Heart right ventricle (tissue), 16 donors: ENCODE results near the gene NCBP3. TPM values are rescaled to one million over a fixed set of nuclear protein-coding genes. Genes with fewer than 3 reads are reported as not detected.

Source experiments
- ATAC-seq, 8 donors: fragments of 200-7000 bp; cut with Tn5 transposase; one replicate each; pipeline ENCODE4 v1.9.1; 2020; ENCODE audit warnings: mild to moderate bottlenecking in 8 of 8, moderate library complexity in 8 of 8, moderate number of reproducible peaks in 1 of 8
- DNase-seq, 2 donors: peaks; one replicate each; pipeline ENCODE4 v3.0.0-alpha.2; 2020
- H3K27ac ChIP-seq, 10 donors: fragments of 200-600 bp; sonication (generic) in 2 of 10; one replicate each; pipeline versions ENCODE4 v1.5.0 to v1.8.0; 2020 to 2022; ENCODE audit warnings: mild to moderate bottlenecking in 3 of 10
- H3K27me3 ChIP-seq, 7 donors: fragments of 200-600 bp; one replicate each; pipeline ENCODE4 v1.8.0; 2021 to 2022; ENCODE audit warnings: mild to moderate bottlenecking in 2 of 7
- H3K36me3 ChIP-seq, 9 donors: fragments of 200-600 bp; sonication (generic) in 1 of 9; one replicate each; pipeline versions ENCODE4 v1.5.0 to v1.8.0; 2020 to 2022; ENCODE audit warnings: mild to moderate bottlenecking in 2 of 9
- H3K4me1 ChIP-seq, 9 donors: fragments of 200-600 bp; sonication (generic) in 1 of 9; one replicate each; pipeline versions ENCODE4 v1.5.0 to v1.8.0; 2020 to 2022; ENCODE audit warnings: mild to moderate bottlenecking in 4 of 9
- H3K4me3 ChIP-seq, 10 donors: fragments of 200-600 bp; sonication (generic) in 2 of 10; one replicate each; pipeline versions ENCODE4 v1.5.0 to v1.8.0; 2020 to 2022; ENCODE audit warnings: mild to moderate bottlenecking in 7 of 10, moderate library complexity in 2 of 10
- H3K9me3 ChIP-seq, 11 donors: fragments of 200-600 bp in 10 of 11; sonication (generic) in 2 of 11; one replicate each; pipeline versions ENCODE4 v1.5.0 to v1.8.0; 2013 to 2022; ENCODE audit warnings: mild to moderate bottlenecking in 2 of 11, control low read depth in 1 of 11, moderate library complexity in 1 of 11
- WGBS, 2 donors: extraction: QIAGEN DNeasy Blood & Tissue Kit; methylation state at CpG; one replicate each; pipeline ENCODE4 v1.1.7; 2013; ENCODE audit warnings: inconsistent platforms in 1 of 2; 5-methylcytosine and 5-hydroxymethylcytosine counted together
- intact Hi-C, 10 donors: fragments of 100-400 bp; cut with DNase I; formaldehyde crosslinking; loops; one replicate each; pipeline versions ENCODE4 v1.11.1 to v1.14.2; 2022
- long read RNA-seq, 3 donors: library from polyadenylated mRNA; unstranded; transcript quantifications; one replicate each; pipeline ENCODE4 v2.0.0, GENCODE V29; 2020 to 2021
- polyA plus RNA-seq, 2 donors: library from polyadenylated mRNA; stranded (reverse); fragments of 200-250 nt; gene quantifications; one replicate each; pipeline ENCODE4 v1.2.3, GENCODE V29; 2013
- total RNA-seq, 10 donors: library from RNA; stranded (reverse); fragmentation: NEBNext Ultra II Directional in 3 of 10; extraction: Animal tissue kit (Norgen Biotek cat#: 25700) in 3 of 10; gene quantifications; one replicate each; pipeline versions ENCODE4 v1.2.1 to v1.2.4, GENCODE V29; 2021 to 2023
- TF ChIP-seq, protein P1 (sequence below), 9 donors: fragments of 200-600 bp; sonication (generic) in 2 of 9; IDR thresholded peaks; one replicate each; pipeline versions ENCODE4 v1.5.0 to v1.8.0; 2021 to 2022; ENCODE audit warnings: antibody characterized with exemption in 9 of 9, mild to moderate bottlenecking in 5 of 9, moderate library complexity in 1 of 9
- donor health status: Arrhythmogenic right ventricular cardiomyopathy.
- donor health status: ischemic (EF 13 %, LVEDD 7.1; RV severe dilation, severe dysfunction).
- donor health status: healthy with polysubstance abuse.
- donor health status: DM: no; HTN: yes; CAD: no.
- donor health status: DM: no; HTN: no; CAD: no.
- donor health status: ischemic (EF 25% LVEDD 6.9; RV normal size, moderate dysfunction).
- donor health status: ischemic (EF 25% LVEDD 5.7; RV mildly dilated, moderate dysfunction).
- donor health status: healthy.
- donor health status: DM: yes; HTN: yes; CAD: no.
- donor health status: Ischemic cardiomyopathy.
- donor health status: ischemic (EF 35%, LVEDD 5.7; RV mildly dilated, moderate dysfunction).
- donor health status: nonischemic (EF 11% LVEDD 7.7; RV severe dilation, severe dysfunction).
- donor health status: DM: yes; HTN: yes; CAD: no.
- donor health status: PGD.
- donor health status: ischemic (EF 29% LVEDD 5.4; RV normal size, mild dysfunction).
- donor health status: nonischemic (EF 23%, LVEDD 6.1; RV moderate dilation, normal function).

The NCBP3 gene, protein sequence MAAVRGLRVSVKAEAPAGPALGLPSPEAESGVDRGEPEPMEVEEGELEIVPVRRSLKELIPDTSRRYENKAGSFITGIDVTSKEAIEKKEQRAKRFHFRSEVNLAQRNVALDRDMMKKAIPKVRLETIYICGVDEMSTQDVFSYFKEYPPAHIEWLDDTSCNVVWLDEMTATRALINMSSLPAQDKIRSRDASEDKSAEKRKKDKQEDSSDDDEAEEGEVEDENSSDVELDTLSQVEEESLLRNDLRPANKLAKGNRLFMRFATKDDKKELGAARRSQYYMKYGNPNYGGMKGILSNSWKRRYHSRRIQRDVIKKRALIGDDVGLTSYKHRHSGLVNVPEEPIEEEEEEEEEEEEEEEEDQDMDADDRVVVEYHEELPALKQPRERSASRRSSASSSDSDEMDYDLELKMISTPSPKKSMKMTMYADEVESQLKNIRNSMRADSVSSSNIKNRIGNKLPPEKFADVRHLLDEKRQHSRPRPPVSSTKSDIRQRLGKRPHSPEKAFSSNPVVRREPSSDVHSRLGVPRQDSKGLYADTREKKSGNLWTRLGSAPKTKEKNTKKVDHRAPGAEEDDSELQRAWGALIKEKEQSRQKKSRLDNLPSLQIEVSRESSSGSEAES
- total RNA-seq (10 to 100 TPM; 14.6 to 30.9 (median 23.1) TPM), polyA plus RNA-seq (10 to 100 TPM in 1 of 2 donors, 1 to 10 TPM in 1; 7.3 to 20.0 TPM)
- long read RNA-seq, donor 1, full-length matches to known transcripts: 5 of 11 reads
- long read RNA-seq, donor 1, partial matches to known transcripts: 3 of 11 reads
- long read RNA-seq, donor 1, other reads (novel, unspliced or antisense): 3 of 11 reads
- long read RNA-seq, donor 2, full-length matches to known transcripts: 9 of 23 reads
- long read RNA-seq, donor 2, partial matches to known transcripts: 6 of 23 reads
- long read RNA-seq, donor 2, other reads (novel, unspliced or antisense): 8 of 23 reads
- long read RNA-seq, donor 3, full-length matches to known transcripts: 9 of 17 reads
- long read RNA-seq, donor 3, partial matches to known transcripts: 2 of 17 reads
- long read RNA-seq, donor 3, other reads (novel, unspliced or antisense): 6 of 17 reads

DNA sequence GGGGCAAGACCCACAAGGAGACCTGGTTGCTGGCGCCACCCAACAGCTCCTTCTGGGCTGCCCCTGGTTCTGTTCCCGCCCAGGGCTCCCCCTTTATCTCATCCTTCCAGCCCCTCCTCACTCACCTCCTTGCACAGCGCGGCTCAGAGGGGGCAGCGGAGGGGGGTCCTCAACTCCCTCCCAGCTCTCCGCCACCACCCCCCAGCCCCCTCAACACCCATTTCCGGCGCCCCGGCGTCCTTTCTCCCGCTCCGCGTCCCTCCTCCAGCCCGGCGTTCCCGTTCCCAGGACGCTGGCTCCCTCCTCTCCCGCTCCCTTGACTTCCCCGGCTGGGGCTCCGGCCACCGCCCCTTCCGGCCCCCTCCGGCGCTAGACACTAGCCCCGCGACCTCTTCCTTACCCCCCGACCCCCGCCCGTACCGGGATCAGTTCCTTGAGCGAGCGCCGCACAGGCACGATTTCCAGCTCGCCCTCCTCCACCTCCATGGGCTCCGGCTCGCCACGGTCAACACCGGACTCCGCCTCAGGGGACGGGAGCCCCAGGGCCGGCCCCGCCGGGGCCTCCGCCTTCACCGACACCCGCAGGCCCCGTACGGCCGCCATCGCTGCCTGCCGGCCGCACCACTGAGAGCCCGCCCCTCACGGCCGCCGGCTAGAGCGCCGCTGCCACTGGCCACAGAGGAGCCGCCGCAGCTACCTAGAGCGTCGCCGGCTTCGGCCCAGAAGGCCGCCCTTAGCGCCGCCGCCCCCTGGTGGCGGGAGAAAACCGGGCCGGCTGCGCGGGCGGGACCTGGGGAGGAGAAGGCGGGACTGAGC, at the start of gene NCBP3:
Gene NCBP3 (minus strand): TSS at position 626 of the 816 bp plus-strand sequence. CDS start 23 bp downstream, at position 603.
- Histone ChIP-seq H3K27me3 (no peaks in the 10 kb centered on the region), H3K4me3 (peak within 1 kb of the TSS; percentile 56 to 98 (median 90)), H3K4me1 (peaks cover 5 to 27% (median 16%) of the 10 kb centered on the region in 9 donors), H3K36me3 (peaks cover 0 to 38% (median 17%) of the 10 kb centered on the region in 9 donors), H3K9me3 (no peaks in the 10 kb centered on the region), H3K27ac (peak within 1 kb of the TSS; percentile 42 to 99 (median 94))
- ATAC-seq (peak; percentile 97 to 99 (median 98)), DNase-seq (peak; percentile 86 to 91)
- TF ChIP-seq, protein P1, sequence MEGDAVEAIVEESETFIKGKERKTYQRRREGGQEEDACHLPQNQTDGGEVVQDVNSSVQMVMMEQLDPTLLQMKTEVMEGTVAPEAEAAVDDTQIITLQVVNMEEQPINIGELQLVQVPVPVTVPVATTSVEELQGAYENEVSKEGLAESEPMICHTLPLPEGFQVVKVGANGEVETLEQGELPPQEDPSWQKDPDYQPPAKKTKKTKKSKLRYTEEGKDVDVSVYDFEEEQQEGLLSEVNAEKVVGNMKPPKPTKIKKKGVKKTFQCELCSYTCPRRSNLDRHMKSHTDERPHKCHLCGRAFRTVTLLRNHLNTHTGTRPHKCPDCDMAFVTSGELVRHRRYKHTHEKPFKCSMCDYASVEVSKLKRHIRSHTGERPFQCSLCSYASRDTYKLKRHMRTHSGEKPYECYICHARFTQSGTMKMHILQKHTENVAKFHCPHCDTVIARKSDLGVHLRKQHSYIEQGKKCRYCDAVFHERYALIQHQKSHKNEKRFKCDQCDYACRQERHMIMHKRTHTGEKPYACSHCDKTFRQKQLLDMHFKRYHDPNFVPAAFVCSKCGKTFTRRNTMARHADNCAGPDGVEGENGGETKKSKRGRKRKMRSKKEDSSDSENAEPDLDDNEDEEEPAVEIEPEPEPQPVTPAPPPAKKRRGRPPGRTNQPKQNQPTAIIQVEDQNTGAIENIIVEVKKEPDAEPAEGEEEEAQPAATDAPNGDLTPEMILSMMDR (IDR thresholded peaks at IDR 0.05): peak; percentile 90 to 99 (median 98)
- intact Hi-C loops: loop anchor here in 1 of 10 donors (5.0 kb wide), 1 partner anchor 109 kb away; no protein-coding TSS in a partner anchor
- WGBS, 2 donors: 1% methylated on average over 74 to 76 of the region's 76 CpGs

DNA sequence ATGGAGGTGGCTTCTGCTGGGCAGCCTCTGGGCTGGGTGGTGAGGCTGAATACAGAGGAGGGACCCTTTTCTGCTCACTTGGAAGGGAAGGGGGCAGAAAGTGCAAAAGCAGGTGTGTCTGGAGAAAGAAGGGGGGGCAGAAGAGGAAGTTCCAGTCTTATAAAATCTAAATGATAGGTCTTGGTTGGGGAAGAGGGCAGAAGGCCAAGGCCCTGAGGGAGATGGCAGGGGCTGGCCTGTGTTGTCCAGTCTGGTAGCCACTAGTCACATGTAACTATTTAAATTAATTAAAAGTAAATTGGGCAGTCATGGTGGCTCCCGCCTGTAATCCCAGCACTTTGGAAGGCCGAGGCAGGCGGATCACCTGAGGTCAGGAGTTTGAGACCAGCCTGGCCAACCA, 49.3 kb upstream of the NCBP3 start:
- no peak overlapping the region for H3K4me3 ChIP-seq
- ATAC-seq (no peak), DNase-seq (no peak)
- 98% methylated on average over 3 of the region's 3 CpGs for WGBS, 2 donors
- peak overlapping the region; percentile 55 to 91 (median 84) for H3K27ac ChIP-seq
- TF ChIP-seq, protein P1 (IDR thresholded peaks at IDR 0.05): no peak
- H3K27me3 ChIP-seq: no peaks in the 10 kb centered on the region
- peaks cover 18 to 59% (median 47%) of the 10 kb centered on the region in 9 donors for H3K4me1 ChIP-seq
- H3K9me3 ChIP-seq: no peaks in the 10 kb centered on the region
- intact Hi-C loops: no loop called here
- H3K36me3 ChIP-seq: peaks cover 0 to 5% (median 0%) of the 10 kb centered on the region in 9 donors

DNA sequence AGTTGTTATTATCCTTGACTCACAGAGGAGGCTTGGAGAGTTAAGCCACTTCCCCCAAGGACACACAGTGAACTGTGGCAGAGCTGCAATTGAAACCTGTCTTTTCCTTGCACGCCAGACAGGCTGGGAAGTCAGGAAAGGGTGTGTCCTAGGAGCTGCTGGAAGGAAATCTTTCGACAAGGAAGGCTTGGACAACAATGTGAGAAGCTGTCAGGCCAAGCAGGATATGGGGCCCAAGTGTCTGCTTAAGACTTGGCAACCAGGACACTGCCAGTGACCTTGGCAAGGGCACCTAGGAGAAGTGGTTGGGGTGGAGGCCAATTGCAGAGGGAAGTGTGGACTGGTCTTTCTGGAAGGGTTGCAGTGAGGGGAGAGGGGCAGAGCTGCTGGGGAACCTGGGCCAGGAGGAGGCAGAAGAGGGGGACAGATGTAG, 48.9 kb upstream of the NCBP3 start:
- H3K36me3 ChIP-seq: peaks cover 0 to 5% (median 0%) of the 10 kb centered on the region in 9 donors
- no peak overlapping the region for H3K4me3 ChIP-seq
- H3K27ac ChIP-seq: peak overlapping the region; percentile 55 to 91 (median 84)
- 24 to 27% methylated on average over 2 of the region's 2 CpGs for WGBS, 2 donors
- intact Hi-C loops: no loop called here
- peaks cover 21 to 63% (median 51%) of the 10 kb centered on the region in 9 donors for H3K4me1 ChIP-seq
- H3K27me3 ChIP-seq: no peaks in the 10 kb centered on the region
- no peaks in the 10 kb centered on the region for H3K9me3 ChIP-seq
- peak; percentile 4 to 53 (median 22) for ATAC-seq
- DNase-seq: peak in 1 of 2 donors; percentile 69
- TF ChIP-seq, protein P1 (IDR thresholded peaks at IDR 0.05): no peak
